ENCODE measurements around the gene ALS2CL. TPM values are rescaled to one million over a fixed set of nuclear protein-coding genes. Genes with fewer than 3 reads are reported as not detected.

ALS2CL gene
- total RNA-seq, 6 experiments from 2014 or later: 1.7 to 3.9 (median 2.4) TPM

GRCh38 chr3:46719044-46719565 is 25.6 kb upstream of the ALS2CL start:
- Mint-ChIP-seq H3K4me3 (no peak overlapping the region), H3K27ac (no peak overlapping the region), H3K9me3 (no peaks in the 10 kb centered on the region; the same call in 1 of the 2 replicates), H3K36me3 (ENCODE audit: low read depth) (no peaks in the 10 kb centered on the region), H3K27me3 (ENCODE audit: insufficient read depth) (peaks cover 30% of the 10 kb centered on the region), H3K4me1 (ENCODE audit: low read depth) (no peaks in the 10 kb centered on the region)
- TF ChIP-seq CTCF (IDR thresholded peaks at IDR 0.05): no peak
- DNase-seq: no peak

- Mint-ChIP-seq H3K9me3 (no peaks in the 10 kb centered on the region; the same call in 1 of the 2 replicates), H3K4me3 (no peak within 1 kb of the TSS), H3K27me3 (ENCODE audit: insufficient read depth) (peaks cover 30% of the 10 kb centered on the region), H3K27ac (no peak within 1 kb of the TSS), H3K36me3 (ENCODE audit: low read depth) (no peaks in the 10 kb centered on the region), H3K4me1 (ENCODE audit: low read depth) (no peaks in the 10 kb centered on the region)
- no peak for DNase-seq
- TF ChIP-seq CTCF (IDR thresholded peaks at IDR 0.05): peak; percentile 71
Measured at GRCh38 chr3:46717447-46718231, 24.2 kb upstream of the ALS2CL start, which contains the start of gene PRSS50. TSS of gene PRSS50 (minus strand) at chr3:46717869. CDS start at chr3:46717824, 45 bp downstream.

- DNase-seq: no peak
- Mint-ChIP-seq H3K9me3 (no peaks in the 10 kb centered on the region; the same call in 1 of the 2 replicates), H3K4me3 (no peak overlapping the region), H3K27ac (no peak overlapping the region), H3K27me3 (ENCODE audit: insufficient read depth) (peaks cover 30% of the 10 kb centered on the region), H3K36me3 (ENCODE audit: low read depth) (no peaks in the 10 kb centered on the region), H3K4me1 (ENCODE audit: low read depth) (no peaks in the 10 kb centered on the region)
- no peak for TF ChIP-seq CTCF (IDR thresholded peaks at IDR 0.05)
Measured at GRCh38 chr3:46716461-46717441, 23.3 kb upstream of the ALS2CL start.

- no peaks in the 10 kb centered on the region for H3K9me3 Mint-ChIP-seq
- no peak overlapping the region for H3K4me3 Mint-ChIP-seq
- DNase-seq: no peak
- H3K4me1 Mint-ChIP-seq (ENCODE audit: low read depth): no peaks in the 10 kb centered on the region
- no peak for TF ChIP-seq CTCF (IDR thresholded peaks at IDR 0.05)
- no peaks in the 10 kb centered on the region for H3K36me3 Mint-ChIP-seq (ENCODE audit: low read depth)
- peaks cover 33% of the 10 kb centered on the region for H3K27me3 Mint-ChIP-seq (ENCODE audit: insufficient read depth)
- no peak overlapping the region for H3K27ac Mint-ChIP-seq
Measured at GRCh38 chr3:46715507-46716175, 22.2 kb upstream of the ALS2CL start.

All from HFFc6 (cell line).